ENCODE results near the gene SPG7.

The SPG7 gene

GRCh38 chr16:89601906-89602272 lies 93.7 kb downstream of the SPG7 start:
- Histone ChIP-seq H3K27ac (replicated peaks) (no peak overlapping the region), H3K27me3 (ENCODE audit: insufficient read depth, poor library complexity, severe bottlenecking) (no peaks in the 10 kb centered on the region), H3K4me3 (replicated peaks; ENCODE audit: insufficient read depth, low read length) (no peak overlapping the region)
- no peak for TF ChIP-seq REST (IDR thresholded peaks at IDR 0.05; ENCODE audit: insufficient replicate concordance, low read depth)
- TF ChIP-seq GABPA (IDR thresholded peaks at IDR 0.05; ENCODE audit: low read depth): no peak
- no peak for TF ChIP-seq SPI1 (IDR thresholded peaks at IDR 0.05; ENCODE audit: borderline replicate concordance, low read depth)
- no peak for TF ChIP-seq CTCF (IDR thresholded peaks at IDR 0.05; ENCODE audit: insufficient read depth, low read length)
- TF ChIP-seq POLR2AphosphoS5 (IDR thresholded peaks at IDR 0.05; ENCODE audit: low read depth): no peak
- DNase-seq (ENCODE audit: low read depth in 1 of 2, low spot score in 1 of 2): no peak

GRCh38 chr16:89602273-89602951 lies 94.2 kb downstream of the SPG7 start:
- H3K27me3 ChIP-seq (ENCODE audit: insufficient read depth, poor library complexity, severe bottlenecking): no peaks in the 10 kb centered on the region
- TF ChIP-seq POLR2AphosphoS5 (IDR thresholded peaks at IDR 0.05; ENCODE audit: low read depth) (no peak), SPI1 (IDR thresholded peaks at IDR 0.05; ENCODE audit: borderline replicate concordance, low read depth) (no peak), REST (IDR thresholded peaks at IDR 0.05; ENCODE audit: insufficient replicate concordance, low read depth) (no peak), GABPA (IDR thresholded peaks at IDR 0.05; ENCODE audit: low read depth) (no peak), CTCF (IDR thresholded peaks at IDR 0.05; ENCODE audit: insufficient read depth, low read length) (no peak)
- peak in 1 of 2 experiments; percentile 8 for DNase-seq (ENCODE audit: low read depth in 1 of 2, low spot score in 1 of 2)
- H3K27ac ChIP-seq (replicated peaks): no peak overlapping the region
- H3K4me3 ChIP-seq (replicated peaks; ENCODE audit: insufficient read depth, low read length): no peak overlapping the region

DNA sequence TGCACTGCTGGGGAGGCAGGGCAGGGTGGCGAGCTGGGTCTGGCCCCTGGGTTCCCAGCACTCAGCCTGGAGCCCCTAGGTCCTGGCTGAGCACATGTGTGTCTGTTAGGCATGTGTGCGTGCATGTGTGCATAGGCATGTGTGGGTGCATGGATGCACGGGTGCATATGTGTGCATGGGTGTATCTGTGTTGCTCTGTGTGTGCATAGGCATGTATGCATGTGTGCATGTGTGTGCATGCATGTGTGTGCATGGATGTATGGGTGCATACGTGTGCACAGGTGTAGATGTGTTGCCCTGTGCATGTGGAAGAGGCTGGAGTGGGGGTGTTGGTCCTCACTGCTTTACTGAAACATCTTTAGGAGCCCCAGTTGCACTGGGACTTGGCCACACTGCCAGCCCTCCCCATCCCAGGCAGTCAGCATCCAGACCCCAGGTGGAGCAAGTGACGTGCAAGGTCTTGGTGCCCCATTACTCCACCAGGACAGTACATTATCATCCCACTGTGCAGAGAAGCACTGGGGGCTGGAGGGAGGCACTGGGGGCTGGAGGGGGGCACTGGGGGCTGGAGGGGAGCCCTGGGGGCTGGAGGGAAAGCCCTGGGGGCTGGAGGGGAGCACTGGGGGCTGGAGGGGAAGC lies 94.9 kb downstream of the SPG7 start:
- Histone ChIP-seq H3K27me3 (ENCODE audit: insufficient read depth, poor library complexity, severe bottlenecking) (no peaks in the 10 kb centered on the region), H3K4me3 (replicated peaks; ENCODE audit: insufficient read depth, low read length) (no peak overlapping the region), H3K27ac (replicated peaks) (no peak overlapping the region)
- no peak for DNase-seq (ENCODE audit: low read depth in 1 of 2, low spot score in 1 of 2)
- TF ChIP-seq CTCF (IDR thresholded peaks at IDR 0.05; ENCODE audit: insufficient read depth, low read length) (no peak), POLR2AphosphoS5 (IDR thresholded peaks at IDR 0.05; ENCODE audit: low read depth) (no peak), GABPA (IDR thresholded peaks at IDR 0.05; ENCODE audit: low read depth) (no peak), SPI1 (IDR thresholded peaks at IDR 0.05; ENCODE audit: borderline replicate concordance, low read depth) (no peak), REST (IDR thresholded peaks at IDR 0.05; ENCODE audit: insufficient replicate concordance, low read depth) (no peak)

Measured in HL-60 (cell line).